GM19397 (cell line): ENCODE measurements around the gene AXIN1.

Experiments
- ATAC-seq: cut with Tn5 transposase; IDR thresholded peaks from one replicate; pipeline ENCODE4 v1.9.1; 2021; ENCODE audit warnings: mild to moderate bottlenecking, moderate library complexity; ENCODE audit not compliant: unreplicated experiment

The AXIN1 gene

GRCh38 chr16:243348-243747 is 109.2 kb downstream of the AXIN1 start:
- ATAC-seq, result no peak

- no peak for ATAC-seq
Measured at GRCh38 chr16:242281-242680, 110.2 kb downstream of the AXIN1 start.

- ATAC-seq, result no peak
Measured at GRCh38 chr16:240559-240958, 112.0 kb downstream of the AXIN1 start.

GRCh38 chr16:239948-240277 is 112.6 kb downstream of the AXIN1 start:
- no peak for ATAC-seq
